Sigmoid colon (tissue), 4 donors: ENCODE data around the gene RAPGEF2.

Experiments
- CTCF ChIP-seq, 4 experiments: fragments of 450-650 bp in 3 of 4; fragments of 200-600 bp in 1 of 4; IDR thresholded peaks; one replicate each; pipeline ENCODE4 v1.5.1; 2016 to 2019; ENCODE audit warnings: antibody characterized with exemption in 4 of 4, mild to moderate bottlenecking in 3 of 4, moderate library complexity in 2 of 4
- POLR2A ChIP-seq, 2 donors: fragments of 450-650 bp; IDR thresholded peaks; one replicate each; pipeline ENCODE4 v1.6.1; 2016; ENCODE audit warnings: antibody characterized with exemption in 2 of 2, mild to moderate bottlenecking in 2 of 2, moderate library complexity in 2 of 2
- POLR2AphosphoS5 ChIP-seq, 4 donors: sonication (generic); formaldehyde crosslinking; IDR thresholded peaks; one replicate each; pipeline ENCODE4 v1.6.1; 2017; ENCODE audit warnings: antibody characterized with exemption in 4 of 4

- TF ChIP-seq CTCF (IDR thresholded peaks at IDR 0.05) = no peak
- no peak for TF ChIP-seq POLR2AphosphoS5 (IDR thresholded peaks at IDR 0.05)
- no peak for TF ChIP-seq POLR2A (IDR thresholded peaks at IDR 0.05)
Measured at GRCh38 chr4:159400558-159401225, 297.8 kb downstream of the RAPGEF2 start.
